GM21447 (cell line): ENCODE data around the gene LURAP1L.
"Not testable (repeated sequence)": the region's sequence is repeated elsewhere in the genome, so short reads cannot be mapped to it uniquely, and the experiment has no call there.

ENCODE experiments used
- ATAC-seq: cut with Tn5 transposase; IDR thresholded peaks from one replicate; pipeline ENCODE4 v1.9.1; 2021; ENCODE audit not compliant: unreplicated experiment

LURAP1L gene

DNA sequence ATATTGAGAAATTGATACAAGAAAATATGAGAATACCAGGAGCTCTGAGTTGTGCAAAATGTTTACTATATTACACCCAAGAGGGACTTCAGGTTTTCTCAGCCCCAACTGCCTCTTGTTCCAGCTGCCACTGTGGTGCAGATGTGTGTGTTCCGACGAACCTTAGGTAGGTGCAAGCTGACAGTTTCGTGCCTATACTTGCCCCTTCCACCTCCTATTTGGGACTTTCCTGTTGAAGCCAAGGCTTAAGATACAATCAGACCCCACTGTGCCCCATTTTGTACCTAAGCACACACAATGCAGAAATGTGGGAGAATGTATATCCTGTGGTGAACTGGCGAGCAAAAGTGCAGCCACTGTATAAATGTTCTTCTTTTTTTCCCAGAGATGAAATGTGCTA, 80.2 kb downstream of the LURAP1L start:
- no peak for ATAC-seq

DNA sequence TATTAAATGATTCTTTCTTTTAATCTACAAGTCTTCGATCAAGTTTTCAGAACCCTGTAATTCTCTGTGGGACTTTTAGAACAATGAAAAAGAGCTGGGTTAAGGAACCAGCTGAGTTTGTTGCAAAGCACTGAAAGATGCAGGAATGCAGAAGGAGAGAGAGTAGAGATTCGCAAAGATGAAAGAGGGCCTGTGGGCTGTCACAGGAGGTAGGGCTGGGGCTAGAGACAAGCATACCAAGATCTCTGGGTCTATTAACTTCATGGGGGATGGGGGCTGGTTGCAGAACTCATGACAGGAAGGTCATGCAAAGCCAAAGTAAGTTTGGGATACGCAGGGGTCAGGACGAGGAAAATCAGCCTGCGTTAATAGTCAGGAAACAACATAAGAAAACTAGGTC, 81.8 kb downstream of the LURAP1L start:
- no peak for ATAC-seq

DNA sequence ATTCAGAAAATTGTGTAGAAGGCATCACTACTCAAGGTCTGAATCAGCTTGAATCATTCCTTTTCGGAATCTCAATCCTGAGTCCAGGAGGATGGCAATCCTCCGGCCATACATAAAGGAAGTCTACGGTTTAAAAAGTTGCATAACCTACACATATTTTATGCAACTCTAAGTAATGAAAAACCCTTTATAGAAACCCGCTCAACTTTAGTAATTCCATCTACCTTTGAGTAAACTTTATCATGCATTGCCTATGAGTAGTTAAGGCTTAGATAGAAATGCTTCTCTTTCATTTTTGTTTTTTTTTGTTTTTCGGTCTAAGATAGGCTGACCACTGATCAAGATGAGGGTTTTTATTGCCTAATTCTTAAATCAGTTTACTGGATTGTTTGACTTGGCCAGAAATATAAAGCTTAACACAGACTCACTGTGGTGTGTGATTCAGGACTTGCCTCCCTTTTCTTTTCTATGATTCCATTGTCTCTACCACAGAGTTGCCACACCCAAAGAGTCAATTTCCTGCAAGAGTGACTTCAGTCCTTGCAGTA, 85.0 kb downstream of the LURAP1L start:
- no peak for ATAC-seq

DNA sequence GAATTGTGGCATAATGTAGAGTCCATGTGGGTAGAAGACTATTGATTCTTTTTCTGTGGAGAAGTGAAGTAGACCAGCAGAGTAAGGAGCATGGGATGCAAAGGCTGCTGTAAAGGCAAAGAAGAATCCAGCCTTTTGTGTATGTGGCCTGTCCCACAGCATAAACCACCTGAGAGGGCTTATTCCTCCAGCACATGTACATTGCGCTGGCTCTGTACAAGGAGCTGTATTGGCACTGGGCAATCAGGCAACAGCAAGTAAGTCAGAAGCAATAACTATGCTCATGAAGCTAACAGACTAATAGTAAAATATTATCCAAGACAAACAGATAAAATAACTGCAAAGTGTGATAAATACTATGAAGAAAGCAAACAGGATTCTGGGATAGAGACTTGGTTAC, 86.2 kb downstream of the LURAP1L start:
- no peak for ATAC-seq

DNA sequence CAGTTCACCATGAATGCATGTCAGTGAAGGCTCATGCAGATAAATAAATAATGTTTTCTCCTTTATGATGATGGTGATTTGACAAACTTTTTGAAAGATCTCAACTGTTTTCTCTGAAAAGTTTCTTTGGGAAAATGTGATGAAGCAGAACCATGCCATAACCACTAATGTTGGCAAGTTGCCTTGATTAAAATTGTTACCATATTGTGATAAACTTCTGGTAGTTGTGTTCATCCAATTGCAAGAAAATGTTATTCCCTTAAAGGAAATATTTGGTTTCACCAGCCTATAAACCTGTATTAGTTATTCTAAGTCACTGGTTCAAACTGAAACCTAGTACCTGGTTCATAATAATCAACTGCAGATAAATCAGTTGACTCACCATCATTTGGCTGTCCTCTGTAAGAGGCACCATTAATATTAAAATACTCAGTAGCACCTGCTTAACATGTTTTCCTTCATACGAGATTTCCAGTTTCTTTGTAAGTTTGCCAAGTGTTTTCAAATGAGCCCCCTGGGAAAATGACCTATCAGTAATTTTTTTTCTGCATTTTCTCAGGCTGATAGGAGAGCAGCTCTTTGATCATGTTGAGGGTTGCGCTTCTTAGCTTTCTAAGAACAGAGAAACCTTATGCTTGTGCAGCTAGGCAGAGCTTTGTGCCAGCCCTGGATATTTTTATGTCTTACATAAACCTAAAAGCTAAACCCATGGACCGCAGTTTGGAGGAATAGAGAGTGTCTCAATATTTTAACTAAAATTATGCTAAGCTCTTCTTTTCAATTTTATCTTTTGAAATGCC, 88.0 kb downstream of the LURAP1L start:
- ATAC-seq = no peak

DNA sequence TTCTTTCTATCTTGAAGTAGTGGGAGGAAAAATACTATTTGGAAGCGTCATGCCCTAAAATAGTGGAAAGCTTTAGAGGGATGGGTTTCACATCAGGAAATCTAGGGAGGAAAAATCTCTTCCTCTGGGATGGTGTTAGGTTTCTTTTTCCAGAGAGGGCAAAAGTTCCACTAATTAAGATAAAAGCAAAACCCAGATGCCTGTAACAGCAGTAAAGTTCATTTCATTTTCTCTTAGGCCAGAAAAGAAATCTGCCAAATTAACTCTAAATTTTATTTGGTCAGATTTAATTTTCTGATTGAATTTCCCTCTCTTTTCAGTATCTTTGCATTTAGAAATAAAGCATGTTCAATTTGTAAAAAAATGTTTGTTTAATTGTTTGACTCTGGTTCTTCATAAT, 88.8 kb downstream of the LURAP1L start:
- ATAC-seq = no peak

DNA sequence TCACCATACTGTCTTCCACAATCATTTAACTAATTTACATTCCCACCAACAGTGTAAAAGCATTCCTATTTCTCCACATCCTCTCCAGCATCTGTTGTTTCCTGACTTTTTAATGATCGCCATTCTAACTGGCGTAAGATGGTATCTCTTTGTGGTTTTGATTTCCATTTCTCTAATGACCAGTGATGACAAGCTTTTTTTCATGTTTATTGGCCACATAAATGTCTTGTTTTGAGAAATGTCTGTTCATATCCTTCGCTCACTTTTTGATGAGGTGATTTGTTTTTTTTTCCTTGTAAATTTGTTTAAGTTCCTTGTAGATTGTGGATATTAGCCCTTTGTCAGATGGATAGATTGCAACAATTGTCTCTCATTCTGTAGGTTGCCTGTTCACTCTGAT, 90.6 kb downstream of the LURAP1L start:
- ATAC-seq = not testable (repeated sequence)
